A375 (cell line): ENCODE measurements around the gene PHB1. TPM values are rescaled to one million over a fixed set of nuclear protein-coding genes. Genes with fewer than 3 reads are reported as not detected.

ENCODE experiments used
- small RNA-seq: library from RNA; depleted of rRNA; stranded (forward); fragments of <200 nt; gene quantifications from one replicate; pipeline ENCODE3, GENCODE V24; 2014
- total RNA-seq: library from RNA; depleted of rRNA; stranded (reverse); fragments of >200 nt; shearing (Covaris generic); gene quantifications from 2 replicates; pipeline ENCODE4 v1.2.3, GENCODE V29; 2014; rRNA removed

Gene PHB1
- total RNA-seq = 202 and 221 TPM in 2 replicates

DNA sequence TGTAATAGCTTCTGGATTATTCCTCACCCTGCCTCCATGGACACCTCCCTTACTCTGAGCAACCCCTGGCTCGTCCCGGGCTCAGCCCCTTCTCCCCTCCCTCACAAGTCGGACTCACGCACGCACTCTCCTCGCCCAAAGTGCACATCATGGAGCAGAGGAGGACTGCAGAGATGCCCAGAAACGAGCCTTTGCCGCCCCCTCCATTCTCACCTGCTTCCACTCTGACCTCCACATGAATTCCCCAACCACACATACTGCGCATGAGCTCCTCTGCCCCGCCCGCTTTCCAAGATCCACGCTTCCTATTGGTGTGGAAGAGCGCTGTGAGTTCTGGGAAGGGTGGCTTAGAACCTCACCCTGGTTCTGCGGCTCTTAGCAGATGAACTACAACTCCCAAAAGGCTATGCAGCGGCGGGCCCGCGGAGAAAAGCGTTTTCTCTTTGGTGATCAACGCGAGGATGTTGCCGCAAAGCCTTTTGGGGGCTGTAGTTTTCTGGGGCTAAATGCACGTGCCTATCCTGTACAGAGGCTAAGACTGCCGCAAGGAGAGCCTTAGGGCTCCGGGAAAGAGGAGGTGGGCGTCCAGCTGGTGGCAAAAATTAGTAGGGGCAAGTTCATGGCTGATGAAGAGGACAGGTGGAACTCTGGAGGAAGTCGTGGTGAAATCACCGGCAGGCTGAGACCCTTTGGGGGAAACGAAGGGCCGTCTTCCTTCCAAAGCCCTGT, at the start of gene PHB1:
TSS of gene PHB1 (minus strand) at position 261 of the 729 bp plus-strand sequence. CDS start 1,618 bp downstream, outside the sequence.

DNA sequence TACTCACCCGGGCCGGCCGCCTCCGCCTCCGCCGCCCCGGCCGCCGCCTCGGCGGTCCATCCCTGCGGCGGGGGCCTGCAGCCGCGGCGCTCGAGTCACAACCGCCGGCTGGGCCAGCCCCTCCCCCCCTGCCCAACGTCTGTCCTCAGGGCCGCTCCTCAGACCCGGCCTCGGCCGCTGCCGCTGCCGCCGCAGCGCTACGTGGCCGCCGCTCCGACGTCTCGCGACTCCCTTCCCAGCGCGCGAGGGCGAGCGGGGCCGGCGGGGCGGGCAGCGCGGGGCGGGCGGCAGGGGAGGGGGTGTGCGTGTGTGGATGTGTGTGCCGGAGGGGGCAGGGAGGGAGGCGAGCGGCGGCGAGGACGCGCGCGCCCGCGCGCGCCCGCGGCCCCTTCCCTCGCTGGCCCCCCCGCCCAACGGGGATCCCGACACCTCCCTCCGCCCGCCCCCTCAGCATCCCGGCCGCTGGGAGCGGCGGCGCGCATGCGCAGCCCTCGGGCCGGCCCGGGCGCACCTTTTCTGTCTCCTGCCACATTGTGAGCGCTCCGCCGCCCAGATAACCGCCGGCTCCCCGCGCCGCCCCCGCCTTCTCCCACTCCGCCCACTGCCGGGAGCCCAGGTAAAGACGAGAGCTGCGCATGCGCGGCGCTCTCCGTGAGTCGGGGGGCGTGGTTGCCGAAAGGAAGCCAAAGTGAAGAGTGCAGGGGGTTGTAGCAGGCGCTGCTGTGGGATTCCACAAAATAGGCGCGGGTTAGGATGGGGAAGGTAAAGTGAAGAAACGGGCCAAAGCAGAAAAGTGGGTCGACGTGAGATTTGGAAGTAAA, 52.6 kb downstream of the PHB1 start, which contains the start of gene ZNF652:
TSS of gene ZNF652 (minus strand) at position 349 of the 821 bp plus-strand sequence. CDS start 44,525 bp downstream, outside the sequence.

Small RNA genes within 50 kb of the gene (small RNA-seq; reads per million reads assigned to genes)
- not detected for gene RF00019

Other genes starting within 250 kb of the PHB1 start
- gene GNGT2, start 204.3 kb downstream of the PHB1 start, total RNA-seq = 0.27 and 0.38 TPM in 2 replicates
- gene ABI3, start 204.2 kb downstream of the PHB1 start, total RNA-seq = 0.27 TPM in 1 of 2 replicates, not detected in the other
- 0.34 TPM in 1 of 2 replicates, not detected in the other for gene PHOSPHO1, start 184.1 kb downstream of the PHB1 start, total RNA-seq
- 8.8 and 10.1 TPM in 2 replicates for gene ZNF652, start 52.6 kb downstream of the PHB1 start, total RNA-seq
- 13.1 and 16.0 TPM in 2 replicates for gene NGFR, start 80.4 kb upstream of the PHB1 start, total RNA-seq
- gene NXPH3, start 161.0 kb upstream of the PHB1 start, total RNA-seq = not detected in 2 replicates